H1 (cell line): ENCODE results near the gene BGN. TPM values are rescaled to one million over a fixed set of nuclear protein-coding genes. Genes with fewer than 3 reads are reported as not detected.

Experiments used
- CTCF ChIA-PET: fragments of 300-600 bp; sonication (Branson Sonifier 250); formaldehyde crosslinking; loops from one replicate; lab custom pipeline; 2021; ENCODE audit not compliant: partially characterized antibody; lab: Charles Lee
- POLR2A ChIA-PET: fragments of 300-600 bp; sonication (Branson Sonifier 250); formaldehyde crosslinking; loops from one replicate; lab custom pipeline; 2021; ENCODE audit warnings: inconsistent platforms; ENCODE audit not compliant: partially characterized antibody; lab: Charles Lee
- DNase-seq, 2 experiments: peaks; one replicate each; pipeline versions ENCODE4 v3.0.0 to v3.0.0-alpha.2; 2010 to 2022; ENCODE audit warnings: low spot score in 2 of 2, low read depth in 1 of 2, mixed read lengths in 1 of 2
- FAIRE-seq: peaks from 2 replicates; lab custom pipeline; 2011; peaks lifted over from hg19 to GRCh38; lab: Jason Lieb, UNC
- H2AFZ ChIP-seq: 2 replicates; pipeline ENCODE4 v1.8.1; 2012; ENCODE audit warnings: low read length, inconsistent platforms
- H2AK5ac ChIP-seq: 2 replicates; pipeline ENCODE4 v1.6.1; 2013; ENCODE audit warnings: low read depth, low read length
- H2BK120ac ChIP-seq: replicated peaks from 2 replicates; pipeline ENCODE3; 2013; ENCODE audit warnings: low read depth, low read length, inconsistent platforms
- H2BK12ac ChIP-seq: 2 replicates; pipeline ENCODE4 v1.6.1; 2013; ENCODE audit warnings: low read depth, low read length
- H2BK15ac ChIP-seq: 2 replicates; pipeline ENCODE4 v1.6.1; 2013; ENCODE audit warnings: low read length
- H2BK20ac ChIP-seq: 2 replicates; pipeline ENCODE4 v1.6.1; 2013; ENCODE audit warnings: low read length
- H2BK5ac ChIP-seq: 2 replicates; pipeline ENCODE4 v1.6.1; 2013; ENCODE audit warnings: low read depth, low read length
- H3K14ac ChIP-seq: 2 replicates; pipeline ENCODE4 v1.6.1; 2013; ENCODE audit warnings: inconsistent platforms; ENCODE audit not compliant: insufficient read length
- H3K18ac ChIP-seq: 2 replicates; pipeline ENCODE4 v1.6.1; 2013; ENCODE audit warnings: low read length; ENCODE audit errors: extremely low read depth
- H3K23ac ChIP-seq: 2 replicates; pipeline ENCODE4 v1.6.1; 2013; ENCODE audit warnings: inconsistent platforms; ENCODE audit not compliant: insufficient read length
- H3K23me2 ChIP-seq: 2 replicates; pipeline ENCODE4 v1.6.1; 2013; ENCODE audit warnings: low read depth, low read length
- H3K27ac ChIP-seq: 2 replicates; pipeline ENCODE4 v1.6.1; 2011; ENCODE audit warnings: low read depth, low read length, inconsistent platforms
- H3K27me3 ChIP-seq, 4 experiments: replicated peaks in 1 of 4; 1 replicate in 1 of 4; 2 replicates in 3 of 4; pipeline versions ENCODE4 v1.6.1 to v1.8.1; 2011 to 2013; ENCODE audit warnings: low read length in 3 of 4, mild to moderate bottlenecking in 3 of 4, inconsistent platforms in 2 of 4, mixed read lengths in 2 of 4, moderate library complexity in 1 of 4; ENCODE audit not compliant: control insufficient read depth in 3 of 4, insufficient read depth in 3 of 4; ENCODE audit errors: extremely low read depth in 1 of 4
- H3K36me3 ChIP-seq, 4 experiments: 2 replicates each; pipeline versions ENCODE4 v1.6.1 to v1.8.1; 2011 to 2013; ENCODE audit warnings: mild to moderate bottlenecking in 4 of 4, low read length in 3 of 4, moderate library complexity in 2 of 4, control low read depth in 1 of 4, inconsistent platforms in 1 of 4; ENCODE audit not compliant: insufficient read depth in 4 of 4, control insufficient read depth in 2 of 4
- H3K4ac ChIP-seq: replicated peaks from 2 replicates; pipeline ENCODE3; 2013; ENCODE audit warnings: low read length, low read depth, mixed read lengths, inconsistent platforms; ENCODE audit not compliant: insufficient read length
- H3K4me1 ChIP-seq, 4 experiments: replicated peaks in 1 of 4; 1 replicate in 1 of 4; 2 replicates in 3 of 4; pipeline versions ENCODE4 v1.6.1 to v1.8.1; 2011 to 2013; ENCODE audit warnings: low read length in 3 of 4, inconsistent platforms in 2 of 4, mixed read lengths in 1 of 4; ENCODE audit not compliant: insufficient read depth in 4 of 4, control insufficient read depth in 3 of 4
- H3K4me2 ChIP-seq, 2 experiments: 2 replicates each; pipeline versions ENCODE4 v1.6.1 to v1.8.1; 2011 to 2013; ENCODE audit warnings: low read depth in 2 of 2, low read length in 2 of 2, control low read depth in 1 of 2, inconsistent platforms in 1 of 2, mild to moderate bottlenecking in 1 of 2; ENCODE audit not compliant: insufficient read depth in 1 of 2
- H3K4me3 ChIP-seq, 4 experiments: fragments of 200-600, 300-600 bp in 1 of 4; sonication (generic), shearing (Covaris generic), sonication (Bioruptor Twin) in 1 of 4; 2 replicates each; pipeline versions ENCODE4 v1.5.1 to v1.8.1; 2011 to 2016; ENCODE audit warnings: low read length in 4 of 4, low read depth in 3 of 4, control low read depth in 2 of 4, inconsistent platforms in 2 of 4, mild to moderate bottlenecking in 2 of 4, mixed read lengths in 1 of 4, moderate library complexity in 1 of 4; ENCODE audit not compliant: insufficient read depth in 2 of 4; ENCODE audit errors: extremely low read depth in 1 of 4
- H3K56ac ChIP-seq: replicated peaks from 2 replicates; pipeline ENCODE3; 2013; ENCODE audit warnings: low read depth, mild to moderate bottlenecking, mixed read lengths, low read length, inconsistent platforms; ENCODE audit not compliant: insufficient read length
- H3K79me1 ChIP-seq: 2 replicates; pipeline ENCODE4 v1.6.1; 2013; ENCODE audit warnings: low read depth, low read length, control low read depth
- H3K79me2 ChIP-seq, 2 experiments: 2 replicates each; pipeline versions ENCODE4 v1.6.1 to v1.8.1; 2012 to 2013; ENCODE audit warnings: low read length in 2 of 2, mild to moderate bottlenecking in 2 of 2, inconsistent platforms in 1 of 2; ENCODE audit not compliant: insufficient read depth in 2 of 2, control insufficient read depth in 1 of 2
- H3K9ac ChIP-seq, 4 experiments: replicated peaks in 1 of 4; 1 replicate in 1 of 4; 2 replicates in 3 of 4; pipeline versions ENCODE4 v1.6.1 to v1.8.1; 2011 to 2013; ENCODE audit warnings: low read depth in 3 of 4, low read length in 3 of 4, control low read depth in 2 of 4, mild to moderate bottlenecking in 2 of 4, moderate library complexity in 2 of 4, inconsistent platforms in 1 of 4; ENCODE audit errors: extremely low read depth in 1 of 4
- H3K9me3 ChIP-seq, 2 experiments: 2 replicates each; pipeline versions ENCODE4 v1.6.1 to v1.8.1; 2012 to 2013; ENCODE audit warnings: mild to moderate bottlenecking in 2 of 2, moderate library complexity in 2 of 2, control low read depth in 1 of 2, inconsistent platforms in 1 of 2, low read depth in 1 of 2, low read length in 1 of 2, mixed read lengths in 1 of 2; ENCODE audit not compliant: insufficient read depth in 2 of 2
- H4K20me1 ChIP-seq, 2 experiments: replicated peaks in 1 of 2; 2 replicates each; pipeline versions ENCODE3 to v1.8.1; 2011 to 2013; ENCODE audit warnings: inconsistent platforms in 2 of 2, low read length in 2 of 2, mild to moderate bottlenecking in 1 of 2; ENCODE audit not compliant: insufficient read depth in 2 of 2, control insufficient read depth in 1 of 2
- H4K5ac ChIP-seq: 2 replicates; pipeline ENCODE4 v1.6.1; 2013; ENCODE audit warnings: low read length, low read depth, mixed read lengths, inconsistent platforms; ENCODE audit not compliant: insufficient read length
- H4K8ac ChIP-seq: 2 replicates; pipeline ENCODE4 v1.8.0; 2013; ENCODE audit warnings: mild to moderate bottlenecking, moderate library complexity, low read length, inconsistent platforms; ENCODE audit not compliant: insufficient read depth; ENCODE audit errors: extremely low read depth
- H4K91ac ChIP-seq: replicated peaks from 2 replicates; pipeline ENCODE3; 2013; ENCODE audit warnings: low read length, mixed read lengths, inconsistent platforms; ENCODE audit not compliant: insufficient read length
- ATF2 ChIP-seq: IDR thresholded peaks from 2 replicates; pipeline ENCODE4 v1.6.1; 2012; ENCODE audit warnings: low read length, inconsistent platforms
- CHD2 ChIP-seq: IDR thresholded peaks from 2 replicates; pipeline ENCODE4 v1.6.1; 2012; ENCODE audit warnings: low read length, improper control_type of control experiment
- JUN ChIP-seq: IDR thresholded peaks from 2 replicates; pipeline ENCODE4 v1.6.1; 2011; ENCODE audit warnings: low read depth, mild to moderate bottlenecking, improper control_type of control experiment, low read length
- KDM1A ChIP-seq: fragments of 200-600, 300-600 bp; sonication (generic); IDR thresholded peaks from 2 replicates; pipeline ENCODE4 v1.7.1; 2016; ENCODE audit warnings: mild to moderate bottlenecking, low read length, borderline replicate concordance
- NANOG ChIP-seq: IDR thresholded peaks from 2 replicates; pipeline ENCODE4 v1.6.1; 2011; ENCODE audit warnings: low read length, low read depth, mild to moderate bottlenecking, inconsistent platforms; ENCODE audit not compliant: insufficient read depth, poor library complexity, severe bottlenecking
- PHF8 ChIP-seq: fragments of 200-600 bp; sonication (generic); conservative IDR thresholded peaks from 2 replicates; pipeline ENCODE4 v1.7.1; 2012; ENCODE audit warnings: low read depth, mild to moderate bottlenecking, inconsistent platforms, low read length, moderate library complexity
- RXRA ChIP-seq: IDR thresholded peaks from 2 replicates; pipeline ENCODE4 v1.6.1; 2011; ENCODE audit warnings: low read depth, mild to moderate bottlenecking, low read length, moderate library complexity; ENCODE audit not compliant: insufficient read depth
- SIN3A ChIP-seq, 2 experiments: IDR thresholded peaks in 1 of 2; conservative IDR thresholded peaks in 1 of 2; 2 replicates each; pipeline ENCODE4 v1.6.1; 2011 to 2012; ENCODE audit warnings: low read length in 2 of 2, improper control_type of control experiment in 1 of 2, low read depth in 1 of 2, mild to moderate bottlenecking in 1 of 2
- SP1 ChIP-seq: IDR thresholded peaks from 2 replicates; pipeline ENCODE4 v1.6.1; 2011; ENCODE audit warnings: low read depth, low read length
- SUZ12 ChIP-seq: fragments of 200-600 bp; sonication (generic); IDR thresholded peaks from 2 replicates; pipeline ENCODE4 v1.6.1; 2012; ENCODE audit warnings: mild to moderate bottlenecking, inconsistent platforms, low read length, moderate library complexity, mixed read lengths
- WGBS, 2 experiments: shearing (Covaris generic) in 1 of 2; methylation state at CpG; one replicate each; pipeline versions ENCODE4 v1.1.6 to v1.1.7; 2013 to 2015; ENCODE audit warnings: low lambda C conversion rate in 2 of 2, mixed read lengths in 2 of 2, inconsistent platforms in 1 of 2, low coverage in 1 of 2, missing lambda C conversion rate in 1 of 2; ENCODE audit not compliant: insufficient replicate concordance in 2 of 2, insufficient coverage in 1 of 2, insufficient read length in 1 of 2; ENCODE audit errors: extremely low coverage in 1 of 2, missing lambda C conversion rate in 1 of 2; 5-methylcytosine and 5-hydroxymethylcytosine counted together
- polyA plus RNA-seq, 7 experiments: library from polyadenylated mRNA; depleted of rRNA in 3 of 7; stranded (reverse) in 5 of 7; unstranded in 2 of 7; fragments of >200 nt in 5 of 7; fragments of 200-250 nt in 2 of 7; gene quantifications; 1 replicate in 5 of 7; 2 replicates in 1 of 7; 4 replicates in 1 of 7; pipeline versions ENCODE4 v1.2.1 to v1.2.3, GENCODE V29; 2011 to 2013; ENCODE audit warnings: missing spikeins in 2 of 7, mixed read lengths in 2 of 7
- total RNA-seq: library from RNA; stranded (reverse); fragmentation: NEBNext Ultra II Directional; extraction: Animal tissue kit (Norgen Biotek cat#: 25700); gene quantifications from 2 replicates; pipeline ENCODE4 v1.2.1, GENCODE V29; 2021

Gene BGN
- total and polyA plus RNA-seq, 2 of the 8 experiments (the other 6 are each of a cell fraction or from before 2014, with no cell fraction given) = 1.8 to 2.4 TPM

DNA sequence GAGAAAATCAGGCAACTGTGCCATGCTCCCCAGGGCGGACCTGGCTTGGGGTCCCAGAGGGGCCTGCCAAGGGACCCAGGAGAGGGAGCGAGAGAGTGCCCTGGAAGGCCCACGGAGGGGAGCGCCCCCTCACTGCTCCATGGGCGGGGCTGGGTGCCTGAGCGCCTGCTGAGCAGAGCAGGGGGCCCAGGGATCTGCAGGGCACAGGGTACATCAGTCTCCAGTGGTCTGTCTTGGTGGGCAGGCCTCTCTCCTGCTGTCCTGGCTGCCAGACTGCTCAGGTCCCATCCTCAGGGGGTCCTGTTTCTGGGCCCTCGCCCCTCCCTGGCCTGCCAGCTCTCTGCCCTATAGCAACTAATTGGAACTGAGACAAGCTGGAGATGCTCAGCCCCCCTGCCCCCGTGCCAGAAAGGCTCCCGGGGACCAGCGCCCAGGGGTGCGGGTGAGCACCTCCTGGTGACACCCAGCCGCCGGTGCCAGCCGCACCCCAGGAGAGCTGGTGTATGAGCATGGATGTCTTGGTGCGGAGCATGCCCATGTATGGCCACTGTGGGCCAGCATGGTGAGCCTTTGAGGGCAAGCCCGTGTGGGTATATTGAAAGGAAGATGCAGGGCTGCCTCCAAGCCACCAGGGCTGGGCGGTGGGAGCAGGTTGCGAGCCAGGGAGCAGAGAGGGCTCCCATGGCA, 1.3 kb downstream of the BGN start:
- Histone ChIP-seq H4K8ac (no peak overlapping the region), H3K4me3 (no peak overlapping the region), H2BK120ac (no peak overlapping the region), H4K91ac (no peak overlapping the region), H3K56ac (no peak overlapping the region), H2AFZ (no peak overlapping the region), H3K9me3 (no peaks in the 10 kb centered on the region), H3K9ac (no peak overlapping the region), H3K4me1 (peaks cover 0 to 18% (median 5%) of the 10 kb centered on the region in 4 experiments; a peak in 3 of 7 replicates), H3K23ac (no peak overlapping the region), H4K5ac (no peak overlapping the region), H3K4me2 (no peak overlapping the region; a peak in 1 of 4 replicates), H2AK5ac (no peak overlapping the region), H3K79me2 (no peaks in the 10 kb centered on the region), H2BK12ac (no peak overlapping the region), H3K23me2 (peaks cover 2% of the 10 kb centered on the region; the same call in 1 of the 2 replicates), H4K20me1 (peaks cover 0 to 4% of the 10 kb centered on the region in 2 experiments), H3K14ac (no peak overlapping the region), H3K4ac (no peak overlapping the region), H3K18ac (no peak overlapping the region), H2BK20ac (no peak overlapping the region), H3K27me3 (peaks cover 0 to 2% (median 0%) of the 10 kb centered on the region in 4 experiments; a peak in 5 of 7 replicates), H3K27ac (no peak overlapping the region), H2BK15ac (no peak overlapping the region), H3K79me1 (no peaks in the 10 kb centered on the region), H2BK5ac (no peak overlapping the region), H3K36me3 (no peaks in the 10 kb centered on the region)
- ChIA-PET CTCF (interaction anchor here (1.0 to 3.6 kb wide), 4 partner anchors 14 to 62 kb away, joined by 3 to 11 read pairs (median 3); no protein-coding TSS in a partner anchor), POLR2A (no interaction called here)
- WGBS, 2 experiments = no CpG with 5 or more reads among the region's 18 CpGs
- DNase-seq = no peak
- no peak for FAIRE-seq
- no peak for TF ChIP-seq KDM1A
- no peak for TF ChIP-seq JUN
- no peak for TF ChIP-seq SP1
- no peak for TF ChIP-seq SIN3A (conservative IDR thresholded peaks at IDR 0.05 in 1 of 2, IDR thresholded peaks at IDR 0.05 in 1 of 2; ENCODE audit: low read depth in 1 of 2, low read length in 2 of 2)
- TF ChIP-seq SUZ12 = no peak
- no peak for TF ChIP-seq RXRA
- no peak for TF ChIP-seq CHD2
- TF ChIP-seq ATF2 = no peak
- TF ChIP-seq NANOG = no peak
- TF ChIP-seq PHF8 = no peak
